ENCODE measurements around the gene AHSP. TPM values are rescaled to one million over a fixed set of nuclear protein-coding genes. Genes with fewer than 3 reads are reported as not detected.

The AHSP gene
- total and polyA plus RNA-seq, 10 of the 15 experiments (the other 5 are each of a cell fraction or from before 2014, with no cell fraction given): not detected

GRCh38 chr16:31572821-31573220 lies 45.1 kb downstream of the AHSP start:
- Histone ChIP-seq H3K9me3 (replicated peaks; ENCODE audit: control insufficient read depth, insufficient read depth, low read length) (no peaks in the 10 kb centered on the region; the same call in 2 of the 3 replicates), H3K4me3 (no peak overlapping the region), H2AFZ (ENCODE audit: control insufficient read depth, low read depth, low read length) (no peak overlapping the region), H3K27ac (ENCODE audit: control insufficient read depth, insufficient read depth) (no peak overlapping the region), H3K4me2 (ENCODE audit: control insufficient read depth, insufficient read depth) (no peak overlapping the region), H4K20me1 (ENCODE audit: control insufficient read depth, insufficient read depth) (no peaks in the 10 kb centered on the region), H3K4me1 (ENCODE audit: control insufficient read depth, insufficient read depth, low read length) (no peaks in the 10 kb centered on the region), H3K36me3 (ENCODE audit: control insufficient read depth in 2 of 2, insufficient read depth in 2 of 2, low read length in 1 of 2) (no peaks in the 10 kb centered on the region), H3K79me2 (ENCODE audit: control insufficient read depth, insufficient read depth, low read length) (no peaks in the 10 kb centered on the region), H3K9ac (ENCODE audit: control insufficient read depth, insufficient read depth, low read length) (no peak overlapping the region), H3K27me3 (replicated peaks in 1 of 2; ENCODE audit: control insufficient read depth in 2 of 2, insufficient read depth in 2 of 2, low read length in 1 of 2) (no peaks in the 10 kb centered on the region)
- SMC1A ChIA-PET (ENCODE audit: uncharacterized antibody, unreplicated experiment): no interaction called here
- BruUV-seq (replicated peaks): no TSS peak
- RAD21 ChIA-PET (ENCODE audit: unreplicated experiment): no interaction called here
- no peak for DNase-seq (ENCODE audit: low read depth, low spot score)
- CTCF ChIA-PET: no interaction called here
- FAIRE-seq: no peak
- POLR2A ChIA-PET: no interaction called here
- WGBS (ENCODE audit: insufficient coverage, insufficient replicate concordance, low lambda C conversion rate, missing lambda C conversion rate): 14% methylated on average over 1 of the region's 1 CpG
- in situ Hi-C loops (cut with MboI) (loop anchor here (5.0 kb wide), 1 partner anchor 51 kb away; no protein-coding TSS in a partner anchor), intact Hi-C loops (cut with micrococcal nuclease; ENCODE audit: unreplicated experiment) (no loop called here)
- no peak for ATAC-seq
- TF ChIP-seq ZNF622 (IDR thresholded peaks at IDR 0.05): no peak
- no peak for TF ChIP-seq SREBF1 (IDR thresholded peaks at IDR 0.05; ENCODE audit: low read length)
- no peak for TF ChIP-seq FOXK2 (IDR thresholded peaks at IDR 0.05)
- no peak for TF ChIP-seq BHLHE40 (IDR thresholded peaks at IDR 0.05; ENCODE audit: borderline replicate concordance in 1 of 2, low read depth in 2 of 2, low read length in 1 of 2)
- TF ChIP-seq PBX3 (IDR thresholded peaks at IDR 0.05; ENCODE audit: insufficient replicate concordance, low read depth, low read length): no peak
- no peak for TF ChIP-seq ESRRA (IDR thresholded peaks at IDR 0.05; ENCODE audit: low read length)
- TF ChIP-seq ZZZ3 (IDR thresholded peaks at IDR 0.05; ENCODE audit: control insufficient read depth, insufficient read length, low read depth): no peak
- TF ChIP-seq ZBTB11 (CRISPR knock-in tag; IDR thresholded peaks at IDR 0.05): no peak
- TF ChIP-seq RELA (IDR thresholded peaks at IDR 0.05; ENCODE audit: borderline replicate concordance, partially characterized antibody): no peak
- no peak for TF ChIP-seq MAX (IDR thresholded peaks at IDR 0.05; ENCODE audit: low read depth, low read length)
- no peak for TF ChIP-seq ATF2 (IDR thresholded peaks at IDR 0.05; ENCODE audit: low read length)
- no peak for TF ChIP-seq CREM (IDR thresholded peaks at IDR 0.05; ENCODE audit: low read depth)
- TF ChIP-seq SUZ12 (IDR thresholded peaks at IDR 0.05; ENCODE audit: unreplicated experiment): no peak
- TF ChIP-seq HSF1 (IDR thresholded peaks at IDR 0.05; ENCODE audit: low read depth, low read length): no peak
- no peak for TF ChIP-seq RBBP5 (conservative IDR thresholded peaks at IDR 0.05)
- TF ChIP-seq USF2 (IDR thresholded peaks at IDR 0.05; ENCODE audit: borderline replicate concordance, low read depth, low read length): no peak
- no peak for TF ChIP-seq MTA2 (IDR thresholded peaks at IDR 0.05; ENCODE audit: low read depth)

All from GM12878 (cell line).